ENCODE measurements around the gene GALNT10.
"Not testable (repeated sequence)": the region's sequence is repeated elsewhere in the genome, so short reads cannot be mapped to it uniquely, and the experiment has no call there.

GALNT10 gene

GRCh38 chr5:154359221-154359573 is 168.7 kb downstream of the GALNT10 start:
- no peak for FAIRE-seq

GRCh38 chr5:154360241-154360640 is 169.7 kb downstream of the GALNT10 start:
- FAIRE-seq = not testable (repeated sequence)

- FAIRE-seq = no peak
Observed at GRCh38 chr5:154363411-154363810, 172.9 kb downstream of the GALNT10 start.

GRCh38 chr5:154364771-154365170 is 174.2 kb downstream of the GALNT10 start:
- no peak for FAIRE-seq

GRCh38 chr5:154365823-154366222 is 175.3 kb downstream of the GALNT10 start:
- no peak for FAIRE-seq

GRCh38 chr5:154366353-154366752 is 175.8 kb downstream of the GALNT10 start:
- FAIRE-seq = no peak

- no peak for FAIRE-seq
Observed at GRCh38 chr5:154367101-154367500, 176.6 kb downstream of the GALNT10 start.

- no peak for FAIRE-seq
Observed at GRCh38 chr5:154368041-154368800, 177.7 kb downstream of the GALNT10 start.

GRCh38 chr5:154369682-154370081 is 179.1 kb downstream of the GALNT10 start:
- FAIRE-seq = no peak

- no peak for FAIRE-seq
Observed at GRCh38 chr5:154370119-154370518, 179.6 kb downstream of the GALNT10 start.

GRCh38 chr5:154370813-154371212 is 180.3 kb downstream of the GALNT10 start:
- no peak for FAIRE-seq

GRCh38 chr5:154371687-154372086 is 181.2 kb downstream of the GALNT10 start:
- FAIRE-seq = no peak

- no peak for FAIRE-seq
Observed at GRCh38 chr5:154372661-154373060, 182.1 kb downstream of the GALNT10 start.

- no peak for FAIRE-seq
Observed at GRCh38 chr5:154373326-154373725, 182.8 kb downstream of the GALNT10 start.

GRCh38 chr5:154373729-154374179 is 183.2 kb downstream of the GALNT10 start:
- FAIRE-seq = no peak

- no peak for FAIRE-seq
Observed at GRCh38 chr5:154374264-154374663, 183.7 kb downstream of the GALNT10 start.

- no peak for FAIRE-seq
Observed at GRCh38 chr5:154375329-154376008, 184.9 kb downstream of the GALNT10 start.

GRCh38 chr5:154376481-154376880 is 185.9 kb downstream of the GALNT10 start:
- no peak for FAIRE-seq

- no peak for FAIRE-seq
Observed at GRCh38 chr5:154377754-154378533, 187.4 kb downstream of the GALNT10 start.

- FAIRE-seq = no peak
Observed at GRCh38 chr5:154380263-154380662, 189.7 kb downstream of the GALNT10 start.

- no peak for FAIRE-seq
Observed at GRCh38 chr5:154384480-154385235, 194.1 kb downstream of the GALNT10 start.

- no peak for FAIRE-seq
Observed at GRCh38 chr5:154385236-154385512, 194.6 kb downstream of the GALNT10 start.

Data from A204.1 (cell line).